ENCODE measurements around the gene BBOX1. TPM values are rescaled to one million over a fixed set of nuclear protein-coding genes. Genes with fewer than 3 reads are reported as not detected.

Gene BBOX1
- total RNA-seq, 1 donor from 2014 or later = not detected

DNA sequence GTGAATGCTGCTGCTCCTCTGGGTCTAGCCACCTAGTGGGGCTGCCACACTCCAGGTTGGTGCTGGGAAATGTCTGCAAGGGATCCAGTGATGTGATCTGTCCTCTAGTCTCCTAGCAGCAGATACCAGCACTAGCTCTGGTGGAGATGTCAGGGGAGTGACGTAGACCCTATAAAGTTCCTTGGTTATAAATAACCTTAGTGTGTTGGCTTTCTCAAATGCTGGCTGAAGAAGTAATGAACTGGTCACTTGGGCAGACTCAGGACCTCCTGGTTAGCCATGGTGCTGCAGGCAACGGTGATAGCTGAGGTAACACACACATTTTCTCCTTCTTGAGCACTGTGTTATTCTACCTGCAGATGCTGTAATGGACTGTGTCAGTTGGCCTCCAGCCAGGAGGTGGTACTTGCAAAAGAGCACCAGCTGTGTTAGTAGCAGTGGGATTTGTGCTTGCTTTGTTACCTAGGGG lies 35.5 kb downstream of the BBOX1 start:
- peaks cover 7% of the 10 kb centered on the region for H3K36me3 Mint-ChIP-seq
- H3K27ac Mint-ChIP-seq = no peak overlapping the region
- peaks cover 14% of the 10 kb centered on the region for H3K9me3 Mint-ChIP-seq
- no peaks in the 10 kb centered on the region for H3K4me1 Mint-ChIP-seq
- peaks cover 10% of the 10 kb centered on the region for H3K27me3 Mint-ChIP-seq (ENCODE audit: low read depth)
- H3K4me3 Mint-ChIP-seq = no peak overlapping the region
- peak in 1 of 2 experiments; percentile 42 for DNase-seq (ENCODE audit: low spot score in 2 of 2, unreplicated experiment in 2 of 2)
- TF ChIP-seq, protein P1, sequence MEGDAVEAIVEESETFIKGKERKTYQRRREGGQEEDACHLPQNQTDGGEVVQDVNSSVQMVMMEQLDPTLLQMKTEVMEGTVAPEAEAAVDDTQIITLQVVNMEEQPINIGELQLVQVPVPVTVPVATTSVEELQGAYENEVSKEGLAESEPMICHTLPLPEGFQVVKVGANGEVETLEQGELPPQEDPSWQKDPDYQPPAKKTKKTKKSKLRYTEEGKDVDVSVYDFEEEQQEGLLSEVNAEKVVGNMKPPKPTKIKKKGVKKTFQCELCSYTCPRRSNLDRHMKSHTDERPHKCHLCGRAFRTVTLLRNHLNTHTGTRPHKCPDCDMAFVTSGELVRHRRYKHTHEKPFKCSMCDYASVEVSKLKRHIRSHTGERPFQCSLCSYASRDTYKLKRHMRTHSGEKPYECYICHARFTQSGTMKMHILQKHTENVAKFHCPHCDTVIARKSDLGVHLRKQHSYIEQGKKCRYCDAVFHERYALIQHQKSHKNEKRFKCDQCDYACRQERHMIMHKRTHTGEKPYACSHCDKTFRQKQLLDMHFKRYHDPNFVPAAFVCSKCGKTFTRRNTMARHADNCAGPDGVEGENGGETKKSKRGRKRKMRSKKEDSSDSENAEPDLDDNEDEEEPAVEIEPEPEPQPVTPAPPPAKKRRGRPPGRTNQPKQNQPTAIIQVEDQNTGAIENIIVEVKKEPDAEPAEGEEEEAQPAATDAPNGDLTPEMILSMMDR (IDR thresholded peaks at IDR 0.05; ENCODE audit: unreplicated experiment) = no peak

DNA sequence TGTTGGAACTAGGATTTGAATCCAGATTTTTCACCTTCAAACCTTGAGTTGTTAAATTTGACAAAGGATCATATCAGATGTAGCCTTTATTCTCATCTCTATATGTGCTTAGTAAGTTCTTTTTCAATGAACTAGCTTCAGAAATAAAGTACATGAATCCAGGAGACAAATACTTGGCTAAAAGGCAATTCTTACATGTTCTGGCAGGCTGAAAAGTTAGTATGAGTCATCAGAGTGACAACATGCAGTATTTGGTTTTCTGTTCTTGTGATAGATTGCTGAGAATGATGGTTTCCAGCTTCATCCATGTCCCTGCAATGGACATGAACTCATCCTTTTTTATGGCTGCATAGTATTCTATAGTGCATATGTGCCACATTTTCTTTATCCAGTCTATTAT lies 40.4 kb downstream of the BBOX1 start:
- Mint-ChIP-seq H3K27me3 (ENCODE audit: low read depth) (peaks cover 9% of the 10 kb centered on the region), H3K36me3 (peaks cover 2% of the 10 kb centered on the region), H3K4me1 (peaks cover 21% of the 10 kb centered on the region), H3K4me3 (no peak overlapping the region), H3K9me3 (peaks cover 4% of the 10 kb centered on the region), H3K27ac (no peak overlapping the region)
- TF ChIP-seq, protein P1 (IDR thresholded peaks at IDR 0.05; ENCODE audit: unreplicated experiment) = no peak
- DNase-seq (ENCODE audit: low spot score in 2 of 2, unreplicated experiment in 2 of 2) = no peak

DNA sequence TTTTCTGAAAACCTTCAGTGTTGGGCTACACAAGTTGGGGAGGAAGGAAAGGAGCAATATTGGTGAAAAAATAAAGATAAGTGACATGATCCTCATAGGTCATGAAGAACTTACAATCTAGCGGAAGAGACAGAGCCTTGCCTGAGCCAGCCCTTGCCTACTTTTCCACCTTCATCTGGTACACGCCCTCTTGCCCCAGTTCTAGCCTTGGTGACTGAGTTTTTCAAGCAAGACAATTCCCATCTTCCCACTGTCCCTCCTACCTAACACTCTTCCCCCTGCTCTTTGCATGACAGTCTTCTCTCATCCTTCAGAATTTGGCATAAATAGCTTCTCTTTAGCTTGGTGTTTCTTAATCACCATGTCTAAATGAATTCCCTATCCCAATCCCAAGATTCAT lies 42.6 kb downstream of the BBOX1 start:
- H3K27me3 Mint-ChIP-seq (ENCODE audit: low read depth) = peaks cover 11% of the 10 kb centered on the region
- H3K4me3 Mint-ChIP-seq = no peak overlapping the region
- H3K27ac Mint-ChIP-seq = no peak overlapping the region
- H3K9me3 Mint-ChIP-seq = peaks cover 4% of the 10 kb centered on the region
- no peak for DNase-seq (ENCODE audit: low spot score in 2 of 2, unreplicated experiment in 2 of 2)
- H3K36me3 Mint-ChIP-seq = peaks cover 2% of the 10 kb centered on the region
- peaks cover 21% of the 10 kb centered on the region for H3K4me1 Mint-ChIP-seq
- TF ChIP-seq, protein P1 (IDR thresholded peaks at IDR 0.05; ENCODE audit: unreplicated experiment) = no peak

DNA sequence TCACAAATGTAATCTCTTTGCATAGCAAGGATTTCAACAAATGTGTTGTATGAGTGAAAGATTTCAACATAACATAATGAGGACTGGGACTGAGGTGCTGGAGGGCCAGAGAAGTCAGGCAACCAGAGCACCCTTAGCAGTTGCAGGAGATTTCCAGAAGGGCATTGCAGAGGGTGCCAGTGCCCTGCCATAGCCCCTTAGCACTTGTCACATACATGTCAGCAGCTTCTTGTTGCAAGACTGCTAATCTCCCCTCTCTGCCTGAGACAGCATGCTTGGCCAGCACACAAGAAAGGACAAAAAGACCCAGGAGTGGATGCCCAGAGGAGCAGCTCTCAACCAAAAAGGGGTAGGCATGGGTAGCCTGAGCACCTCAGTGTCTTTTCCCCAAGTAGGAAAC lies 43.2 kb downstream of the BBOX1 start:
- H3K36me3 Mint-ChIP-seq = peaks cover 2% of the 10 kb centered on the region
- no peak for DNase-seq (ENCODE audit: low spot score in 2 of 2, unreplicated experiment in 2 of 2)
- TF ChIP-seq, protein P1 (IDR thresholded peaks at IDR 0.05; ENCODE audit: unreplicated experiment) = no peak
- peaks cover 11% of the 10 kb centered on the region for H3K27me3 Mint-ChIP-seq (ENCODE audit: low read depth)
- H3K9me3 Mint-ChIP-seq = no peaks in the 10 kb centered on the region
- H3K27ac Mint-ChIP-seq = no peak overlapping the region
- H3K4me1 Mint-ChIP-seq = peaks cover 21% of the 10 kb centered on the region
- H3K4me3 Mint-ChIP-seq = no peak overlapping the region

DNA sequence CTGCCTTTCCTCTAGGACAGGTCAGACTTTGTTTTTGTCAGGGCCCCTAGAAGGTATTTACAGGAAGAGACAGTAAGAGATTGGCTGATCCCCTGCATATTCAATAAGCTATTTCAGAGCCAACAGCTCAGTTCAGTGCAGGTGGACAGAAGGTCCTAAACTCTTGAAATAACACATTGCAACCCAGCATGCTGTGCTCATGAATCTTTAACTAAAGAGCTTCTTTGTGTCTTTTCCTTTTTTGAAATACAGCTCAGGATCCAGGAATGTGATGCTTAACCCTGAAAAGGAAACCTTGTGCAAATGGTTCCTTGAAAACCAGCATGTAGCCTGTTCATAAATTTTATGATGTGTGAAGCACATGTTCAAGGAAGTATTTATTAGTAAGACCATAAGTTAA lies 43.9 kb downstream of the BBOX1 start:
- no peak overlapping the region for H3K4me3 Mint-ChIP-seq
- H3K4me1 Mint-ChIP-seq = peaks cover 21% of the 10 kb centered on the region
- H3K27me3 Mint-ChIP-seq (ENCODE audit: low read depth) = peaks cover 6% of the 10 kb centered on the region
- peaks cover 2% of the 10 kb centered on the region for H3K36me3 Mint-ChIP-seq
- no peak for DNase-seq (ENCODE audit: low spot score in 2 of 2, unreplicated experiment in 2 of 2)
- TF ChIP-seq, protein P1 (IDR thresholded peaks at IDR 0.05; ENCODE audit: unreplicated experiment) = no peak
- peak overlapping the region; percentile 11 for H3K27ac Mint-ChIP-seq
- peaks cover 2% of the 10 kb centered on the region for H3K9me3 Mint-ChIP-seq

DNA sequence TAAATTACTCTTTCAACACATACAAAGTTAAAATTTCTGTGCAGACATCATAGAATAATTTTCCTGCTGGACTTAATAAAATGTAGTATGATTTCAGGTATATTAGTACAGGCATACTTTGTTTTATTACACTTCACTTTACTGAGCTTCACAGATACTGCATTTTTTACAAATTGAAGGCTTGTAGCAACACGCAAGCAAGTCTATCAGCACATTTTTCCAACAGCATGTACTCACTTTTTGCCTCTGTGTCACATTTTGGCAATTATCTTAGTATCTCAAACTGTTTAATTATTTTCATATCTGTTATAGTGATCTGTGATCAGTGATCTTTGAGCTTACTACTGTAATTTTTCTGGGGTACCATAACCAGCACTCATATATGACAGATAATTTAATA lies 44.5 kb downstream of the BBOX1 start:
- H3K4me3 Mint-ChIP-seq = no peak overlapping the region
- no peak for DNase-seq (ENCODE audit: low spot score in 2 of 2, unreplicated experiment in 2 of 2)
- TF ChIP-seq, protein P1 (IDR thresholded peaks at IDR 0.05; ENCODE audit: unreplicated experiment) = no peak
- H3K9me3 Mint-ChIP-seq = peaks cover 8% of the 10 kb centered on the region
- peaks cover 21% of the 10 kb centered on the region for H3K4me1 Mint-ChIP-seq
- peak overlapping the region; percentile 71 for H3K27ac Mint-ChIP-seq
- peaks cover 6% of the 10 kb centered on the region for H3K27me3 Mint-ChIP-seq (ENCODE audit: low read depth)
- H3K36me3 Mint-ChIP-seq = peaks cover 6% of the 10 kb centered on the region

Data from mesothelial cell of epicardium (in vitro differentiated cells).